ENCODE data around the gene FAM219B. TPM values are rescaled to one million over a fixed set of nuclear protein-coding genes. Genes with fewer than 3 reads are reported as not detected.
A peak's percentile ranks its signal among the peaks of the same experiment; 100 is the strongest.

Gene FAM219B
- total RNA-seq, 2 experiments from 2014 or later = 21.5 to 26.8 TPM

GRCh38 chr15:74890665-74890960, 16.0 kb downstream of the FAM219B start:
- Histone ChIP-seq H3K27ac (ENCODE audit: low read depth in 1 of 2, low read length in 2 of 2) (peak overlapping the region; percentile 71 to 89), H3K36me3 (ENCODE audit: insufficient read depth, low read length) (peaks cover 15% of the 10 kb centered on the region), H3K9me3 (ENCODE audit: control insufficient read depth in 1 of 2, insufficient read depth in 1 of 2, low read length in 2 of 2) (no peaks in the 10 kb centered on the region), H3K4me1 (ENCODE audit: insufficient read depth, low read length) (peaks cover 61% of the 10 kb centered on the region), H3K4me3 (ENCODE audit: low read length) (peak overlapping the region; percentile 92), H3K27me3 (ENCODE audit: control insufficient read depth in 1 of 2, insufficient read depth in 2 of 2, low read length in 2 of 2) (no peaks in the 10 kb centered on the region)
- no peak for DNase-seq
- Mint-ChIP-seq H3K27me3 (no peaks in the 10 kb centered on the region), H3K36me3 (ENCODE audit: low read depth) (peaks cover 27% of the 10 kb centered on the region), H3K27ac (peak overlapping the region; percentile 86), H3K9me3 (no peaks in the 10 kb centered on the region), H3K4me1 (ENCODE audit: low read depth) (peaks cover 43% of the 10 kb centered on the region), H3K4me3 (peak overlapping the region; percentile 88)
- ChIA-PET CTCF (interaction anchor here (1.4 to 1.7 kb wide), 2 partner anchors 11 to 17 kb away, joined by 6 to 8 read pairs; no protein-coding TSS in a partner anchor), POLR2A (interaction anchor here (0.7 to 2.1 kb wide), 5 partner anchors 12 to 348 kb away, joined by 3 to 15 read pairs (median 7); partner anchors contain the start of genes CLK3, FAM219B and ULK3)
- ATAC-seq (ENCODE audit: poor library complexity) = no peak
- intact Hi-C loops (cut with DNase I, micrococcal nuclease) = loop anchor here (1.0 to 5.0 kb wide), 4 partner anchors 17 to 48 kb away; partner anchors contain the start of genes ULK3 (in 2 of the 2), COX5A (in 1 of the 2) and SCAMP2 (in 1 of the 2)
- TF ChIP-seq CTCF (IDR thresholded peaks at IDR 0.05) = no peak

- no peak for TF ChIP-seq CTCF (IDR thresholded peaks at IDR 0.05)
- H3K27ac Mint-ChIP-seq = peak within 1 kb of the TSS; percentile 86
- intact Hi-C loops (cut with DNase I, micrococcal nuclease) = loop anchor here (1.0 to 5.0 kb wide), 4 partner anchors 17 to 48 kb away; partner anchors contain the start of genes SCAMP2 (in 2 of the 2), ULK3 (in 2 of the 2) and COX5A (in 1 of the 2)
- Histone ChIP-seq H3K27ac (ENCODE audit: low read depth in 1 of 2, low read length in 2 of 2) (peak within 1 kb of the TSS; percentile 71 to 89), H3K9me3 (ENCODE audit: control insufficient read depth in 1 of 2, insufficient read depth in 1 of 2, low read length in 2 of 2) (no peaks in the 10 kb centered on the region), H3K27me3 (ENCODE audit: control insufficient read depth in 1 of 2, insufficient read depth in 2 of 2, low read length in 2 of 2) (no peaks in the 10 kb centered on the region), H3K4me3 (ENCODE audit: low read length) (peak within 1 kb of the TSS; percentile 92), H3K36me3 (ENCODE audit: insufficient read depth, low read length) (peaks cover 11% of the 10 kb centered on the region), H3K4me1 (ENCODE audit: insufficient read depth, low read length) (peaks cover 56% of the 10 kb centered on the region)
- peaks cover 43% of the 10 kb centered on the region for H3K4me1 Mint-ChIP-seq (ENCODE audit: low read depth)
- CTCF ChIA-PET = interaction anchor here (1.2 to 1.7 kb wide), 3 partner anchors 11 to 16 kb away, joined by 3 to 8 read pairs (median 6); no protein-coding TSS in a partner anchor
- DNase-seq (peak; percentile 70 to 90 (median 78)), ATAC-seq (ENCODE audit: poor library complexity) (peak; percentile 92)
- H3K36me3 Mint-ChIP-seq (ENCODE audit: low read depth) = peaks cover 27% of the 10 kb centered on the region
- peak within 1 kb of the TSS; percentile 88 for H3K4me3 Mint-ChIP-seq
- no peaks in the 10 kb centered on the region for H3K9me3 Mint-ChIP-seq
- no peaks in the 10 kb centered on the region for H3K27me3 Mint-ChIP-seq
- POLR2A ChIA-PET = interaction anchor here (0.6 to 2.1 kb wide), 13 partner anchors 10 to 348 kb away, joined by 3 to 15 read pairs (median 4); partner anchors contain the start of genes CLK3, FAM219B, SCAMP2 and ULK3
These were observed 16.6 kb downstream of the FAM219B start, which contains the start of gene MPI for GRCh38 chr15:74889883-74890664. TSS of gene MPI (plus strand) at chr15:74890042. CDS start at chr15:74890074, 32 bp downstream.

GRCh38 chr15:74889390-74889882, 17.2 kb downstream of the FAM219B start:
- H3K9me3 ChIP-seq (ENCODE audit: control insufficient read depth in 1 of 2, insufficient read depth in 1 of 2, low read length in 2 of 2) = no peaks in the 10 kb centered on the region
- intact Hi-C loops (cut with DNase I, micrococcal nuclease) = loop anchor here in 1 of 2 experiments (1.0 kb wide), 1 partner anchor 16 kb away; the partner anchor contains the start of gene SCAMP2
- peak in 4 of 14 experiments; percentile 25 to 47 (median 35) for DNase-seq
- peak; percentile 19 for ATAC-seq (ENCODE audit: poor library complexity)
- TF ChIP-seq CTCF (IDR thresholded peaks at IDR 0.05) = no peak
- H3K36me3 ChIP-seq (ENCODE audit: insufficient read depth, low read length) = peaks cover 11% of the 10 kb centered on the region
- H3K4me1 Mint-ChIP-seq (ENCODE audit: low read depth) = peaks cover 43% of the 10 kb centered on the region
- peak overlapping the region; percentile 88 for H3K4me3 Mint-ChIP-seq
- H3K27me3 Mint-ChIP-seq = no peaks in the 10 kb centered on the region
- POLR2A ChIA-PET = interaction anchor here (1.0 to 2.1 kb wide), 10 partner anchors 10 to 101 kb away, joined by 3 to 15 read pairs (median 6); partner anchors contain the start of genes FAM219B, SCAMP2 and ULK3
- peak overlapping the region; percentile 86 for H3K27ac Mint-ChIP-seq
- H3K9me3 Mint-ChIP-seq = no peaks in the 10 kb centered on the region
- H3K27me3 ChIP-seq (ENCODE audit: control insufficient read depth in 1 of 2, insufficient read depth in 2 of 2, low read length in 2 of 2) = no peaks in the 10 kb centered on the region
- H3K27ac ChIP-seq (ENCODE audit: low read depth in 1 of 2, low read length in 2 of 2) = peak overlapping the region; percentile 71 to 89
- H3K36me3 Mint-ChIP-seq (ENCODE audit: low read depth) = peaks cover 27% of the 10 kb centered on the region
- peak overlapping the region; percentile 92 for H3K4me3 ChIP-seq (ENCODE audit: low read length)
- peaks cover 56% of the 10 kb centered on the region for H3K4me1 ChIP-seq (ENCODE audit: insufficient read depth, low read length)
- CTCF ChIA-PET = interaction anchor here (1.2 to 1.7 kb wide), 3 partner anchors 12 to 16 kb away, joined by 3 to 8 read pairs (median 6); no protein-coding TSS in a partner anchor
